Liver (tissue), 9 donors: ENCODE results near the gene SLC24A3. TPM values are rescaled to one million over a fixed set of nuclear protein-coding genes. Genes with fewer than 3 reads are reported as not detected.

Experiments used
- DNase-seq: peaks from one replicate; pipeline ENCODE4 v3.0.0-alpha.2; 2017; ENCODE audit warnings: low spot score
- H3K27ac ChIP-seq, 2 donors: one replicate each; pipeline ENCODE4 v1.7.0; 2013; ENCODE audit warnings: inconsistent platforms in 2 of 2, low read length in 2 of 2, control low read depth in 1 of 2, low read depth in 1 of 2, mild to moderate bottlenecking in 1 of 2
- H3K27me3 ChIP-seq, 4 donors: one replicate each; pipeline versions ENCODE4 v1.6.1 to v1.7.0; 2013; ENCODE audit warnings: low read length in 3 of 4, inconsistent platforms in 1 of 4, mild to moderate bottlenecking in 1 of 4, moderate library complexity in 1 of 4; ENCODE audit not compliant: control insufficient read depth in 4 of 4, insufficient read depth in 4 of 4
- H3K36me3 ChIP-seq, 4 donors: one replicate each; pipeline versions ENCODE4 v1.6.1 to v1.7.0; 2013; ENCODE audit warnings: low read length in 3 of 4, mild to moderate bottlenecking in 3 of 4, low read depth in 1 of 4, moderate library complexity in 1 of 4; ENCODE audit not compliant: control insufficient read depth in 4 of 4, insufficient read depth in 3 of 4
- H3K4me1 ChIP-seq, 4 donors: one replicate each; pipeline versions ENCODE4 v1.6.1 to v1.7.0; 2013; ENCODE audit warnings: low read length in 3 of 4, mild to moderate bottlenecking in 3 of 4, moderate library complexity in 1 of 4; ENCODE audit not compliant: control insufficient read depth in 4 of 4, insufficient read depth in 4 of 4
- H3K4me3 ChIP-seq, 3 donors: one replicate each; pipeline versions ENCODE4 v1.6.1 to v1.7.0; 2013; ENCODE audit warnings: low read length in 3 of 3, control low read depth in 1 of 3, low read depth in 1 of 3, mild to moderate bottlenecking in 1 of 3
- H3K9ac ChIP-seq, 2 donors: one replicate each; pipeline ENCODE4 v1.7.0; 2013; ENCODE audit warnings: low read length in 2 of 2, mild to moderate bottlenecking in 2 of 2, moderate library complexity in 2 of 2, control low read depth in 1 of 2, low read depth in 1 of 2
- H3K9me3 ChIP-seq, 4 donors: one replicate each; pipeline versions ENCODE4 v1.6.1 to v1.7.0; 2013; ENCODE audit warnings: low read length in 3 of 4; ENCODE audit not compliant: control insufficient read depth in 4 of 4
- ATF3 ChIP-seq: IDR thresholded peaks from 2 replicates; pipeline ENCODE4 v1.6.1; 2016; ENCODE audit warnings: antibody characterized with exemption
- EGR1 ChIP-seq, 2 donors: IDR thresholded peaks; 2 replicates each; pipeline ENCODE4 v1.6.1; 2016 to 2018; ENCODE audit warnings: antibody characterized with exemption in 2 of 2, low read depth in 2 of 2
- FOXA1 ChIP-seq: IDR thresholded peaks from 2 replicates; pipeline ENCODE4 v1.6.1; 2016; ENCODE audit warnings: antibody characterized with exemption
- FOXA2 ChIP-seq: IDR thresholded peaks from 2 replicates; pipeline ENCODE4 v1.6.1; 2016; ENCODE audit warnings: antibody characterized with exemption
- GABPA ChIP-seq, 2 donors: IDR thresholded peaks in 1 of 2; conservative IDR thresholded peaks in 1 of 2; 2 replicates each; pipeline ENCODE4 v1.6.1; 2016; ENCODE audit warnings: antibody characterized with exemption in 2 of 2, mild to moderate bottlenecking in 1 of 2, moderate library complexity in 1 of 2
- HNF4A ChIP-seq, 2 donors: conservative IDR thresholded peaks; 2 replicates each; pipeline ENCODE4 v1.6.1; 2016; ENCODE audit warnings: antibody characterized with exemption in 2 of 2, mild to moderate bottlenecking in 2 of 2
- MAX ChIP-seq: IDR thresholded peaks from 2 replicates; pipeline ENCODE4 v1.6.1; 2016; ENCODE audit warnings: antibody characterized with exemption
- NR2F2 ChIP-seq: IDR thresholded peaks from 2 replicates; pipeline ENCODE4 v1.6.1; 2016; ENCODE audit warnings: antibody characterized with exemption
- RXRA ChIP-seq, 2 donors: IDR thresholded peaks; 2 replicates each; pipeline ENCODE4 v1.6.1; 2017 to 2018; ENCODE audit warnings: antibody characterized with exemption in 2 of 2, mild to moderate bottlenecking in 1 of 2
- TAF1 ChIP-seq: conservative IDR thresholded peaks from 2 replicates; pipeline ENCODE4 v1.6.1; 2016; ENCODE audit warnings: antibody characterized with exemption, mild to moderate bottlenecking
- YY1 ChIP-seq: IDR thresholded peaks from 2 replicates; pipeline ENCODE4 v1.6.1; 2016; ENCODE audit warnings: antibody characterized with exemption, mild to moderate bottlenecking
- ZBTB33 ChIP-seq: IDR thresholded peaks from 2 replicates; pipeline ENCODE4 v1.6.1; 2016; ENCODE audit warnings: antibody characterized with exemption
- WGBS: extraction: QIAGEN DNeasy Blood & Tissue Kit; methylation state at CpG from one replicate; pipeline ENCODE4 v1.1.7; 2013; 5-methylcytosine and 5-hydroxymethylcytosine counted together
- polyA plus RNA-seq, 2 donors: library from polyadenylated mRNA; stranded (reverse) in 1 of 2; unstranded in 1 of 2; fragments of 200-250 nt in 1 of 2; fragments of >200 nt in 1 of 2; fragmentation: Nextera tagmentation in 1 of 2; extraction: Ambion mirVana in 1 of 2; gene quantifications; one replicate each; pipeline versions ENCODE4 v1.2.1 to v1.2.3, GENCODE V29; 2013 to 2015
- total RNA-seq, 2 donors: library from RNA; depleted of rRNA; stranded (reverse); fragments of >200 nt; gene quantifications; one replicate each; pipeline ENCODE4 v1.2.3, GENCODE V29; 2014
- TF ChIP-seq, protein P1 (sequence below): fragments of 150-350 bp; IDR thresholded peaks from 2 replicates; pipeline ENCODE4 v1.5.1; 2017; ENCODE audit warnings: improper control_type of control experiment, low read depth, low read length; ENCODE audit not compliant: missing input control
- donor health status: healthy.
- donor health status: healthy.
- donor health status: healthy.
- donor health status: healthy.
- donor health status: healthy.

SLC24A3 gene
- total and polyA plus RNA-seq, 4 donors, result 0.28 to 1.8 (median 0.46) TPM

DNA sequence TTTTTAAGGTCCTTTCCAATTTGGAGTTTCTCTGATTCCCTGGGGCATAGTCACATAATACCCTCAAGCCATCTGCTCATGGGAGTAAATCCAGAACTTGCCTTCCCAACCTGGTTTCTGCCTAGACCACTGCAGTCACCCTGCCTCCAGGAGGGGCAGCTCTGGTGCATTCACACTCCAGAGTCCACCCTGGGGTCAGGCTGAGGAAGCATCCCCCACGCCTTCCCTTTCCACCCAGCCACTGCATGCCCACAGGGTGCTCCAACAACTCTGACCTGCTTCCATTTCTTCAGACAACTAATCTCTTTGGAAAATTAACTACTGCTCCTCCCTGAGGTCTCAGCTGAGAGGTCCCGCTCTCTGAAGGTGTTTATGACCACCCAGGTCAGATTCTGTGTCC is 334.2 kb downstream of the SLC24A3 start:
- Histone ChIP-seq H3K4me3 (no peak overlapping the region), H3K36me3 (no peaks in the 10 kb centered on the region), H3K9me3 (no peaks in the 10 kb centered on the region), H3K9ac (no peak overlapping the region), H3K27me3 (peaks cover 0 to 2% (median 0%) of the 10 kb centered on the region in 4 donors), H3K27ac (no peak overlapping the region), H3K4me1 (no peaks in the 10 kb centered on the region)
- TF ChIP-seq RXRA (IDR thresholded peaks at IDR 0.05) (no peak), HNF4A (conservative IDR thresholded peaks at IDR 0.05) (no peak), FOXA2 (no peak), ZBTB33 (no peak), YY1 (no peak), NR2F2 (no peak)
- TF ChIP-seq, protein P1, sequence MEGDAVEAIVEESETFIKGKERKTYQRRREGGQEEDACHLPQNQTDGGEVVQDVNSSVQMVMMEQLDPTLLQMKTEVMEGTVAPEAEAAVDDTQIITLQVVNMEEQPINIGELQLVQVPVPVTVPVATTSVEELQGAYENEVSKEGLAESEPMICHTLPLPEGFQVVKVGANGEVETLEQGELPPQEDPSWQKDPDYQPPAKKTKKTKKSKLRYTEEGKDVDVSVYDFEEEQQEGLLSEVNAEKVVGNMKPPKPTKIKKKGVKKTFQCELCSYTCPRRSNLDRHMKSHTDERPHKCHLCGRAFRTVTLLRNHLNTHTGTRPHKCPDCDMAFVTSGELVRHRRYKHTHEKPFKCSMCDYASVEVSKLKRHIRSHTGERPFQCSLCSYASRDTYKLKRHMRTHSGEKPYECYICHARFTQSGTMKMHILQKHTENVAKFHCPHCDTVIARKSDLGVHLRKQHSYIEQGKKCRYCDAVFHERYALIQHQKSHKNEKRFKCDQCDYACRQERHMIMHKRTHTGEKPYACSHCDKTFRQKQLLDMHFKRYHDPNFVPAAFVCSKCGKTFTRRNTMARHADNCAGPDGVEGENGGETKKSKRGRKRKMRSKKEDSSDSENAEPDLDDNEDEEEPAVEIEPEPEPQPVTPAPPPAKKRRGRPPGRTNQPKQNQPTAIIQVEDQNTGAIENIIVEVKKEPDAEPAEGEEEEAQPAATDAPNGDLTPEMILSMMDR, result no peak
- WGBS, result 87% methylated on average over 2 of the region's 2 CpGs
- no peak for DNase-seq

DNA sequence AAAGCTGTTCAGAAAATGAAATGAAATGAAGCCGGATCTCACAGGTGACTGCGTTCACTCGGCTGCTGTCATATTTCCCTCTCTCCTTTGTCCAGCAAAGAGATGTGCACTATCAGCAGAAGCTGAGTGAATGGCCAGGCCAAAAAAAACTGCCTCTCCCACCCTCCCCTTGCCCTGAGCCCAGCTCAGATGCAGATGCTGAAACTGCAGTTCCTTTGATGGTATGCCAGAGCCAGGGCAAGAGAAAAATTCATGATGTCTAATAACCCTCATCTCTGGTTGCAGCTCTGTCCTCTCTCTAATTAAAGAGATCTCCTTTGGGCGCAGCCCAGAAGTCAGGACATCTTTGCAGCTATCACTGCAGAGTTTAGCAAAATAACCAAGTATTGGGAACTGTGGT is 335.1 kb downstream of the SLC24A3 start:
- Histone ChIP-seq H3K4me3 (no peak overlapping the region), H3K9ac (no peak overlapping the region), H3K9me3 (no peaks in the 10 kb centered on the region), H3K27ac (no peak overlapping the region), H3K4me1 (no peaks in the 10 kb centered on the region), H3K36me3 (no peaks in the 10 kb centered on the region), H3K27me3 (peaks cover 0 to 2% (median 0%) of the 10 kb centered on the region in 4 donors)
- DNase-seq, result no peak
- WGBS, result 78% methylated on average over 4 of the region's 4 CpGs
- TF ChIP-seq EGR1 (IDR thresholded peaks at IDR 0.05; ENCODE audit: low read depth in 2 of 2), result no peak
- TF ChIP-seq FOXA1, result no peak
- TF ChIP-seq, protein P1, result no peak
- TF ChIP-seq MAX, result no peak
- no peak for TF ChIP-seq ATF3

GRCh38 chr20:19549896-19550295 is 337.5 kb downstream of the SLC24A3 start:
- Histone ChIP-seq H3K27ac (no peak overlapping the region), H3K27me3 (peaks cover 0 to 2% (median 0%) of the 10 kb centered on the region in 4 donors), H3K4me1 (no peaks in the 10 kb centered on the region), H3K4me3 (no peak overlapping the region), H3K9ac (no peak overlapping the region), H3K36me3 (no peaks in the 10 kb centered on the region), H3K9me3 (no peaks in the 10 kb centered on the region)
- TF ChIP-seq TAF1, result no peak
- TF ChIP-seq GABPA (IDR thresholded peaks at IDR 0.05 in 1 of 2, conservative IDR thresholded peaks at IDR 0.05 in 1 of 2), result no peak
- DNase-seq, result no peak
